Uterus (tissue), 2 donors: ENCODE results near the gene PTBP3.

Experiments
- POLR2A ChIP-seq, 2 donors: fragments of 450-650 bp; IDR thresholded peaks; one replicate each; pipeline ENCODE4 v1.6.1; 2016; ENCODE audit warnings: antibody characterized with exemption in 2 of 2, mild to moderate bottlenecking in 1 of 2, moderate library complexity in 1 of 2
- TF ChIP-seq, protein P1 (sequence below), 4 experiments: fragments of 200-600 bp in 2 of 4; fragments of 450-650 bp in 2 of 4; sonication (generic) in 2 of 4; IDR thresholded peaks; one replicate each; pipeline ENCODE4 v1.5.1; 2016 to 2019; ENCODE audit warnings: antibody characterized with exemption in 4 of 4, mild to moderate bottlenecking in 2 of 4, moderate library complexity in 1 of 4

DNA sequence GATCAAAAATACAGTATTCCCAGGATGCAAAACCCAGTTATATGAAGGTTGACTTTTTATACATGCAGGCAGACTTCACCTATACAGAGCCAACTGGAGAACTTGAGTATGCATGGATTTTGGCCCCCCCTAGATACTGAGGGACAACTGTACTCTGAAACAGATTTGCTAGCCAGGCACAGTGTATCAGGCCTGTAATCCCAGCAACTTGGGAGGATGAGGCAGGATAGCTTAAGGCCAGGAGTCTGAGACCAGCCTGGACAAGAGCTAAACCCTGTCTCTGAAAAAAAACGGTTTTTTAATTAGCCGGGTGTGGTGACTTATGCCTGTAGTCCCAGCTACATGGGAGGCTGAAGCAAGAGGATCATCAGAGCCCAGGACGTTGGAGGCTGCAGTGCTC lies 21.9 kb downstream of the PTBP3 start:
- no peak for TF ChIP-seq POLR2A (IDR thresholded peaks at IDR 0.05)
- TF ChIP-seq, protein P1, sequence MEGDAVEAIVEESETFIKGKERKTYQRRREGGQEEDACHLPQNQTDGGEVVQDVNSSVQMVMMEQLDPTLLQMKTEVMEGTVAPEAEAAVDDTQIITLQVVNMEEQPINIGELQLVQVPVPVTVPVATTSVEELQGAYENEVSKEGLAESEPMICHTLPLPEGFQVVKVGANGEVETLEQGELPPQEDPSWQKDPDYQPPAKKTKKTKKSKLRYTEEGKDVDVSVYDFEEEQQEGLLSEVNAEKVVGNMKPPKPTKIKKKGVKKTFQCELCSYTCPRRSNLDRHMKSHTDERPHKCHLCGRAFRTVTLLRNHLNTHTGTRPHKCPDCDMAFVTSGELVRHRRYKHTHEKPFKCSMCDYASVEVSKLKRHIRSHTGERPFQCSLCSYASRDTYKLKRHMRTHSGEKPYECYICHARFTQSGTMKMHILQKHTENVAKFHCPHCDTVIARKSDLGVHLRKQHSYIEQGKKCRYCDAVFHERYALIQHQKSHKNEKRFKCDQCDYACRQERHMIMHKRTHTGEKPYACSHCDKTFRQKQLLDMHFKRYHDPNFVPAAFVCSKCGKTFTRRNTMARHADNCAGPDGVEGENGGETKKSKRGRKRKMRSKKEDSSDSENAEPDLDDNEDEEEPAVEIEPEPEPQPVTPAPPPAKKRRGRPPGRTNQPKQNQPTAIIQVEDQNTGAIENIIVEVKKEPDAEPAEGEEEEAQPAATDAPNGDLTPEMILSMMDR (IDR thresholded peaks at IDR 0.05): no peak
